A549 (cell line): ENCODE results near the gene HIPK3.

Source experiments
- CTCF ChIP-seq: fragments of >200 bp; sonication (Bioruptor Twin); formaldehyde crosslinking; IDR thresholded peaks from 3 replicates; pipeline ENCODE4 v1.5.1; 2016
- JUNB ChIP-seq: fragments of >200 bp; sonication (Bioruptor Twin); formaldehyde crosslinking; IDR thresholded peaks from 2 replicates; pipeline ENCODE4 v1.6.1; 2016
- KDM1A ChIP-seq: fragments of 200-600 bp; sonication (generic); IDR thresholded peaks from 2 replicates; pipeline ENCODE4 v1.6.1; 2016; ENCODE audit warnings: low read depth, mild to moderate bottlenecking
- KDM5A ChIP-seq: fragments of 200-600 bp; sonication (generic); IDR thresholded peaks from 2 replicates; pipeline ENCODE4 v1.6.1; 2016; ENCODE audit warnings: antibody characterized with exemption, mild to moderate bottlenecking
- NPAS2 ChIP-seq: fragments of 250-450 bp; sonication (Bioruptor Pico); IDR thresholded peaks from 2 replicates; pipeline ENCODE4 v1.8.0; 2022; ENCODE audit warnings: mild to moderate bottlenecking, moderate library complexity, borderline replicate concordance
- POLR2A ChIP-seq: IDR thresholded peaks from 2 replicates; pipeline ENCODE4 v1.6.1; 2012; ENCODE audit warnings: mild to moderate bottlenecking, low read length

- no peak for TF ChIP-seq CTCF
- no peak for TF ChIP-seq NPAS2 (CRISPR knock-in tag)
- TF ChIP-seq POLR2A = no peak
- TF ChIP-seq JUNB = no peak
- no peak for TF ChIP-seq KDM5A
- TF ChIP-seq KDM1A = no peak
Observed at GRCh38 chr11:33211153-33211552, 46.0 kb upstream of the HIPK3 start.
